GM23248 (cell line): ENCODE results near the gene C16orf54.

Experiments
- EZH2 ChIP-seq: fragments of 200-600 bp; sonication (generic); IDR thresholded peaks from 2 replicates; pipeline ENCODE4 v1.6.1; 2018; ENCODE audit warnings: antibody characterized with exemption, mild to moderate bottlenecking; ENCODE audit not compliant: insufficient read depth, poor library complexity, severe bottlenecking
- EZH2phosphoT487 ChIP-seq: fragments of 200-600 bp; sonication (generic); IDR thresholded peaks from 2 replicates; pipeline ENCODE4 v1.6.1; 2018; ENCODE audit warnings: antibody characterized with exemption, moderate library complexity, mild to moderate bottlenecking, low read depth; ENCODE audit not compliant: insufficient read depth

GRCh38 chr16:29694384-29695195, 51.2 kb downstream of the C16orf54 start:
- no peak for TF ChIP-seq EZH2
- no peak for TF ChIP-seq EZH2phosphoT487
